Gastroesophageal sphincter (tissue), 4 donors: Measurements from ENCODE around the gene CMIP. TPM values are rescaled to one million over a fixed set of nuclear protein-coding genes. Genes with fewer than 3 reads are reported as not detected.
"Not testable (repeated sequence)": the region's sequence is repeated elsewhere in the genome, so short reads cannot be mapped to it uniquely, and the experiment has no call there.

Source experiments
- ATAC-seq: fragments of 150-250 bp; one replicate; pipeline ENCODE4 v1.9.1; 2016; ENCODE audit warnings: mild to moderate bottlenecking, moderate library complexity
- H3K27ac ChIP-seq, 4 donors: fragments of 200-600 bp; sonication (generic) in 3 of 4; 1 replicate in 3 of 4; 2 replicates in 1 of 4; pipeline ENCODE4 v1.5.1; 2016 to 2019
- H3K27me3 ChIP-seq: fragments of 200-600 bp; sonication (generic); one replicate; pipeline ENCODE4 v1.5.1; 2019
- H3K36me3 ChIP-seq, 2 donors: fragments of 200-600 bp; sonication (generic); one replicate each; pipeline ENCODE4 v1.5.1; 2019; ENCODE audit warnings: control low read depth in 1 of 2
- H3K4me1 ChIP-seq, 3 donors: fragments of 200-600 bp; sonication (generic); 1 replicate in 2 of 3; 2 replicates in 1 of 3; pipeline ENCODE4 v1.5.1; 2016 to 2019; ENCODE audit warnings: control low read depth in 2 of 3
- H3K4me3 ChIP-seq, 2 donors: fragments of 200-600 bp; sonication (generic); one replicate each; pipeline ENCODE4 v1.5.1; 2019; ENCODE audit warnings: mild to moderate bottlenecking in 1 of 2, moderate library complexity in 1 of 2
- H3K9me3 ChIP-seq, 3 donors: fragments of 200-600 bp; sonication (generic); one replicate each; pipeline ENCODE4 v1.5.1; 2017 to 2019; ENCODE audit warnings: control low read depth in 2 of 3
- CTCF ChIP-seq, 4 experiments: fragments of 200-600 bp in 2 of 4; fragments of 450-650 bp in 2 of 4; sonication (generic) in 1 of 4; IDR thresholded peaks; one replicate each; pipeline ENCODE4 v1.5.1; 2017 to 2019; ENCODE audit warnings: antibody characterized with exemption in 4 of 4, mild to moderate bottlenecking in 2 of 4, moderate library complexity in 2 of 4
- EP300 ChIP-seq: sonication (generic); formaldehyde crosslinking; IDR thresholded peaks from one replicate; pipeline ENCODE4 v1.6.1; 2017; ENCODE audit warnings: antibody characterized with exemption, mild to moderate bottlenecking
- POLR2A ChIP-seq, 2 donors: fragments of 450-650 bp; IDR thresholded peaks; one replicate each; pipeline ENCODE4 v1.6.1; 2017; ENCODE audit warnings: antibody characterized with exemption in 2 of 2, mild to moderate bottlenecking in 2 of 2, moderate library complexity in 1 of 2
- POLR2AphosphoS5 ChIP-seq: sonication (generic); formaldehyde crosslinking; IDR thresholded peaks from one replicate; pipeline ENCODE4 v1.6.1; 2017; ENCODE audit warnings: antibody characterized with exemption
- WGBS, 2 donors: methylation state at CpG; one replicate each; pipeline ENCODE4 v1.1.5; 2018; ENCODE audit warnings: low coverage in 1 of 2; 5-methylcytosine and 5-hydroxymethylcytosine counted together
- total RNA-seq, 4 donors: library from RNA; depleted of rRNA; stranded (reverse); fragments of >200 nt; gene quantifications; one replicate each; pipeline ENCODE4 v1.1.0, GENCODE V29; 2016

CMIP gene
- total RNA-seq, 4 donors from 2014 or later, result 13.4 to 24.0 (median 19.2) TPM

DNA sequence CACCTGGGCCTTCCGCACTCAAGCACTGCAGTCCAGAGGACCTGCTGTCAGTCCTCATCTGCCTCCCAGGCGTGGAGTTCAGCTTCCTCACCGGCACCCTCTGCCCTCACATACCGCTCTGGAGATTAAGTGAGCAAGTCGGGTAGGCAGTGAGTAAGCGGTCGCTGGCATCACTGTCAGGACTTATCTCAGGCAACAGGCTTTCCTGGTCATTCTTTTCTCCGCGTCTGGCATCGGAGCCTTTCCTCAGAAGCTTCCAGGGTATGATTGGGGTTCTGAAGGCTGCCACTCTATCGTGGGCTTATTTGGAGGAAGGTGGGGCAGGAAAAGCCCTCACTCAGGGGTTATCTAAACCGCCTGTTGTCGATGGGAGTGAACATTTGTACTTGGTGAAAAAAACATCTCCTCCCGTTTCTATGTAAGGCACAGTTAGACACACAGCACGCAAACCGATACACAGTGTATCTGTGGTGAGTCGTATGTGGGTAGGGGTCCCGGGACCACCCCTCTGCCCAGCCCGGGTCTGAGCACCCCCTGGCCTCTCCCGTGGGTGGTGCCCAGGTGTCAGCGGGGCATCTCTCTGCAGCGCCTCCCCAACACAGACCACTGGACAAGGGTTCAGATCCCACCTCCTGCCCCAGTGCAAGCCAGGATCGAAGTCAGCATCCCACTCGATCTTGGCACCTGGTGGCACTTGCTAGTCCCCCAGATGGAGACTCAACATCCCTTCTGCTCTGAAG is 242.0 kb downstream of the CMIP start:
- H3K27me3 ChIP-seq, result no peaks in the 10 kb centered on the region
- H3K9me3 ChIP-seq, result no peaks in the 10 kb centered on the region
- 71 to 100% methylated on average over 1 to 9 of the region's 24 CpGs for WGBS, 2 donors
- H3K4me3 ChIP-seq, result no peak overlapping the region
- TF ChIP-seq EP300 (no peak), CTCF (IDR thresholded peaks at IDR 0.05) (no peak), POLR2AphosphoS5 (no peak), POLR2A (IDR thresholded peaks at IDR 0.05) (no peak)
- peaks cover 0 to 6% (median 0%) of the 10 kb centered on the region in 3 donors for H3K4me1 ChIP-seq
- no peak for ATAC-seq
- H3K36me3 ChIP-seq, result peaks cover 0 to 26% of the 10 kb centered on the region in 2 donors
- no peak overlapping the region for H3K27ac ChIP-seq

- Histone ChIP-seq H3K27ac (no peak overlapping the region), H3K36me3 (peaks cover 0 to 26% of the 10 kb centered on the region in 2 donors), H3K4me3 (no peak overlapping the region), H3K4me1 (peaks cover 0 to 10% (median 0%) of the 10 kb centered on the region in 3 donors), H3K27me3 (no peaks in the 10 kb centered on the region), H3K9me3 (no peaks in the 10 kb centered on the region)
- WGBS, 2 donors, result 100% methylated on average over 1 of the region's 7 CpGs; no CpG with 5 or more reads in 1 of the 2 donors
- TF ChIP-seq EP300 (no peak), POLR2AphosphoS5 (no peak), CTCF (IDR thresholded peaks at IDR 0.05) (no peak), POLR2A (IDR thresholded peaks at IDR 0.05) (no peak)
- no peak for ATAC-seq
Observed at GRCh38 chr16:81687131-81687456, 242.5 kb downstream of the CMIP start.

DNA sequence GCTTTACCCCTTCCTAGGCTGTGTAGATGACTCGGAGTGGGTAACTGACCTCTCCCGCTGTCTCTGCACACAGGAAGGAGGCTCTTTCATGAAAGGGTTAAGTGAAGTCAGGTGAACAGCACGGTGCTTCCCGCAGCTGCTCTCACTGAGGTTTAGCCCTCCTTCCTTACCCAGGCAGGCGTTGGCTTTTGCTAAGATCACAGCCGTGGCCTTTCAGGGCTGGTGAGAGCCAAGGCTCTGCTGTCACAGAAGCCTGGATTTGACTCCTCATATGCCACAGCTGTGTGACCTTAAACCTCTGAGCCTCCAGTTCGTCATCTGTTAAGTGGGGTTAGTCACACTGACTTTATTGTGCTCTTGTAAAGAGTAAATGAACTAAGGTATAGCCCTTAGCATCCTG is 243.6 kb downstream of the CMIP start:
- no peak overlapping the region for H3K27ac ChIP-seq
- ATAC-seq, result no peak
- H3K27me3 ChIP-seq, result no peaks in the 10 kb centered on the region
- WGBS, 2 donors, result 61 to 80% methylated on average over 1 to 5 of the region's 7 CpGs
- H3K36me3 ChIP-seq, result peaks cover 0 to 30% of the 10 kb centered on the region in 2 donors
- peaks cover 0 to 21% (median 0%) of the 10 kb centered on the region in 3 donors for H3K4me1 ChIP-seq
- TF ChIP-seq POLR2AphosphoS5, result no peak
- no peaks in the 10 kb centered on the region for H3K9me3 ChIP-seq
- H3K4me3 ChIP-seq, result no peak overlapping the region

DNA sequence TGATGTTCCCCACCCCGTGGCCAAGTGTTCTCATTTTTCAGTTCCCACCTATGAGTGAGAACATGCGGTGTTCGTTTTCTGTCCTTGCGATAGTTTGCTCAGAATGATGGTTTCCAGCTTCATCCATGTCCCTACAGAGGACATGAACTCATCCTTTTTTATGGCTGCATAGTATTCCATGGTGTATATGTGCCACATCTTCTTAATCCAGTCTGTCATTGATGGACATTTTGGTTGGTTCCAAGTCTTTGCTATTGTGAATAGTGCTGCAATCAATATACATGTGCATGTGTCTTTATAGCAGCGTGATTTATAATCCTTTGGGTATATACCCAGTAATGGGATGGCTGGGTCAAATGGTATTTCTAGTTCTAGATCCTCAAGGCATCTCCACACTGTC is 244.2 kb downstream of the CMIP start:
- peaks cover 0 to 27% (median 6%) of the 10 kb centered on the region in 3 donors for H3K4me1 ChIP-seq
- not testable (repeated sequence) for H3K9me3 ChIP-seq, H3K27ac ChIP-seq, ATAC-seq, H3K4me3 ChIP-seq, H3K27me3 ChIP-seq
- H3K36me3 ChIP-seq, result peaks cover 0 to 37% of the 10 kb centered on the region in 2 donors
- WGBS, 2 donors, result 83% methylated on average over 4 of the region's 5 CpGs; no CpG with 5 or more reads in 1 of the 2 donors

GRCh38 chr16:81692021-81692420 is 247.4 kb downstream of the CMIP start:
- H3K9me3 ChIP-seq, result no peaks in the 10 kb centered on the region
- H3K4me3 ChIP-seq, result no peak overlapping the region
- H3K4me1 ChIP-seq, result peaks cover 2 to 53% (median 22%) of the 10 kb centered on the region in 3 donors
- no peak for TF ChIP-seq EP300
- TF ChIP-seq CTCF (IDR thresholded peaks at IDR 0.05), result no peak
- no peak for TF ChIP-seq POLR2A (IDR thresholded peaks at IDR 0.05)
- no peak for TF ChIP-seq POLR2AphosphoS5
- peak overlapping the region in 3 of 4 donors; percentile 80 to 86 (median 83) for H3K27ac ChIP-seq
- no peaks in the 10 kb centered on the region for H3K27me3 ChIP-seq
- peaks cover 0 to 38% of the 10 kb centered on the region in 2 donors for H3K36me3 ChIP-seq
- WGBS, 2 donors, result 91 to 97% methylated on average over 6 to 9 of the region's 16 CpGs
- ATAC-seq, result no peak

DNA sequence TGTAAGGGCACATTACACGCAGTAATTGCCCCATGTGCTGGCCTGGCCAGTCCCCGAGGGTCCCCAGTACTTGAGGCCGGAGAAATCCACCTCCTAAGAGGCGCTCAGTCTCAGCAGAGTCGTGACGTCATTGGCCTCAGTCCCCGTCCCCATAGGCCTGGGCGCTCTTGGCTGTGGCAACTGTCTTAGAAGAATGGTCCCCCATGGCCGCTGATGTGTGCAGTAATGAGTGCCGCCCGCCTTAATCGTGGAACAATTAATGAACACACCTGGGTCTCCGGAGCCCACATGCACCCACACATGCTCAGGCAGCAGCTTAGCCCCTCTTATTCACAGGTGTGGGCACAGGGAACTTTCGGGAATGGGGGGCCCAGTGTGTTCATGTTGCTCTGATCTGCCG is 248.0 kb downstream of the CMIP start:
- Histone ChIP-seq H3K27ac (peak overlapping the region in 3 of 4 donors; percentile 80 to 86 (median 83)), H3K27me3 (no peaks in the 10 kb centered on the region), H3K4me1 (peaks cover 2 to 59% (median 22%) of the 10 kb centered on the region in 3 donors), H3K4me3 (no peak overlapping the region), H3K36me3 (peaks cover 0 to 44% of the 10 kb centered on the region in 2 donors), H3K9me3 (no peaks in the 10 kb centered on the region)
- ATAC-seq, result no peak
- 80% methylated on average over 1 of the region's 15 CpGs; no CpG with 5 or more reads in 1 of the 2 donors for WGBS, 2 donors
- TF ChIP-seq POLR2A (IDR thresholded peaks at IDR 0.05), result no peak
